DOHH2 (cell line): ENCODE measurements around the gene DMXL2.
"Not testable (repeated sequence)": the region's sequence is repeated elsewhere in the genome, so short reads cannot be mapped to it uniquely, and the experiment has no call there.

Experiments
- H3F3A ChIP-seq: fragments of 200-600 bp; sonication (generic), shearing (Covaris generic); 2 replicates; pipeline ENCODE4 v1.6.0; 2016; ENCODE audit warnings: antibody characterized with exemption, mild to moderate bottlenecking; ENCODE audit not compliant: control insufficient read depth, insufficient read depth
- H3K27ac ChIP-seq: fragments of 200-600 bp; sonication (generic); 2 replicates; pipeline ENCODE4 v1.5.1; 2014; ENCODE audit warnings: low read depth, mild to moderate bottlenecking, low read length, moderate library complexity
- H3K27me3 ChIP-seq: fragments of 200-600 bp; sonication (generic); 2 replicates; pipeline ENCODE4 v1.6.1; 2014; ENCODE audit warnings: mild to moderate bottlenecking, low read length, mixed read lengths; ENCODE audit not compliant: control insufficient read depth
- H3K36me3 ChIP-seq: fragments of 200-600 bp; sonication (generic); 2 replicates; pipeline ENCODE4 v1.6.1; 2014; ENCODE audit warnings: mild to moderate bottlenecking, low read length, moderate library complexity, mixed read lengths; ENCODE audit not compliant: control insufficient read depth
- H3K4me1 ChIP-seq: fragments of 200-600 bp; sonication (generic); 2 replicates; pipeline ENCODE4 v1.6.1; 2014; ENCODE audit warnings: mild to moderate bottlenecking, low read length, mixed read lengths; ENCODE audit not compliant: control insufficient read depth
- H3K4me2 ChIP-seq: fragments of 200-600 bp; sonication (generic); 2 replicates; pipeline ENCODE4 v1.6.0; 2014; ENCODE audit warnings: mild to moderate bottlenecking, low read length, moderate library complexity
- H3K4me3 ChIP-seq: fragments of 200-600 bp; sonication (generic); 2 replicates; pipeline ENCODE4 v1.5.1; 2014; ENCODE audit warnings: mild to moderate bottlenecking, low read length, mixed read lengths
- H3K79me2 ChIP-seq: fragments of 200-600 bp; sonication (generic); 2 replicates; pipeline ENCODE4 v1.6.1; 2014; ENCODE audit warnings: mild to moderate bottlenecking, low read length, mixed read lengths; ENCODE audit not compliant: control insufficient read depth
- H3K9me2 ChIP-seq: fragments of 200-600 bp; sonication (generic); replicated peaks from 2 replicates; pipeline ENCODE4 v1.6.1; 2014; ENCODE audit warnings: mild to moderate bottlenecking, low read length, mixed read lengths; ENCODE audit not compliant: control insufficient read depth
- H3K9me3 ChIP-seq: fragments of 200-600 bp; sonication (generic); 2 replicates; pipeline ENCODE4 v1.6.1; 2014; ENCODE audit warnings: antibody characterized with exemption, low read length, mixed read lengths; ENCODE audit not compliant: control insufficient read depth, insufficient read depth
- H4K20me1 ChIP-seq: fragments of 200-600 bp; sonication (generic); 2 replicates; pipeline ENCODE4 v1.6.0; 2014; ENCODE audit warnings: low read depth, mild to moderate bottlenecking, antibody characterized with exemption, low read length, moderate library complexity; ENCODE audit not compliant: control insufficient read depth, insufficient read depth
- CTCF ChIP-seq: fragments of 200-600 bp; sonication (generic); IDR thresholded peaks from one replicate; pipeline ENCODE4 v1.5.1; 2014; ENCODE audit warnings: antibody characterized with exemption, mild to moderate bottlenecking, low read depth, low read length; ENCODE audit not compliant: poor library complexity, severe bottlenecking
- EZH2phosphoT487 ChIP-seq: fragments of 200-600 bp; sonication (generic); IDR thresholded peaks from 2 replicates; pipeline ENCODE4 v1.6.1; 2017; ENCODE audit warnings: borderline replicate concordance, mild to moderate bottlenecking, antibody characterized with exemption, low read length, moderate library complexity, mixed read lengths

DMXL2 gene

DNA sequence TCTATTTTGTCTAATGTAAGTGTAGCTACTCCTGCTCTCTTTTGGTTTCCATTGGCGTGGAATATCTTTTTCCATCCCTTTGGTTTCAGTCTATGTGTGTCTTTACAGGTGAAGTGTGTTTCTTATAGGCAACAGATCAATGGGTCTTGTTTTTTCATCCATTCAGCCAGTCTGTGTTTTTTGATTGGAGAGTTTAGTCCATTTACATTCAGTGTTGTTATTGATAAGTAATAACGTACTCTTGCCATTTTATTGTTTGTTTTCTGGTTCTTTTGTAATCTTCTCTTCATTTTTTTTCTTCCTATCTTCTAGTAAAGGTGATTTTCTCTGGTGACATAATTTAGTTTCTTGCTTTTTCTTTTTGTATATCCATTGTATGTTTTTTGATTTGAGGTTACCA is 184.0 kb downstream of the DMXL2 start:
- TF ChIP-seq EZH2phosphoT487 = no peak
- TF ChIP-seq CTCF = no peak
- Histone ChIP-seq H3F3A (no peaks in the 10 kb centered on the region), H3K4me3 (no peak overlapping the region)

DNA sequence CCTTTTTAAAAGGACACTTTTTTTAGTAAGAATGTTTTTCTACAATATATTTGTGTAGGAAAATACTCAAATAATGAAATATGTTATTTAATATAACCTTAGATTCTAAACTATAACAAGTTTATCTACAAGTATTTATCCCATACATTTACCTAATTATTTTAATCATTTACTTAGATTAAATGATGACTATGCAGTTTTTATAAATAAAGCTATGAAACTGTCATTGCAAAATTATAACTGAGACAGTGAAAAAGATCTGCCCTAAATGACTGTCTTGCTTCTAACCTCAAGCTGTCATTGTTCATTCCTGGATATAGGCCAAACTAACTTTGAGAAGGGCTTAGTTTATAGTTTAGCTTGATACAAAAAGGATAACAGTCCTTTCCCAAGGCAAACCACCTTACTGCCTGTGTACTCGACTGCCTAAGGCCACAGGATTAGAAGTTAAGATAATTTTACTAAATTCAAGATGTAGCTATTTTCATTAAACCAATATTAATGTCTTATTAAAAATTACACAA is 197.0 kb downstream of the DMXL2 start:
- H3K9me3 ChIP-seq = no peaks in the 10 kb centered on the region
- H3F3A ChIP-seq = no peaks in the 10 kb centered on the region
- H3K27me3 ChIP-seq = no peaks in the 10 kb centered on the region
- H3K79me2 ChIP-seq = no peaks in the 10 kb centered on the region
- H3K9me2 ChIP-seq = no peaks in the 10 kb centered on the region
- H3K36me3 ChIP-seq = no peaks in the 10 kb centered on the region
- no peak for TF ChIP-seq CTCF
- no peak for TF ChIP-seq EZH2phosphoT487
- H3K4me2 ChIP-seq = no peak overlapping the region
- no peaks in the 10 kb centered on the region for H3K4me1 ChIP-seq
- H3K4me3 ChIP-seq = no peak overlapping the region
- no peaks in the 10 kb centered on the region for H4K20me1 ChIP-seq
- no peak overlapping the region for H3K27ac ChIP-seq

More for the DNA sequence above, 184.0 kb downstream of the DMXL2 start:
- Histone ChIP-seq H3K4me1 (no peaks in the 10 kb centered on the region), H3K9me2 (no peaks in the 10 kb centered on the region), H3K36me3 (no peaks in the 10 kb centered on the region), H4K20me1 (no peaks in the 10 kb centered on the region), H3K27ac (no peak overlapping the region), H3K79me2 (no peaks in the 10 kb centered on the region), H3K9me3 (no peaks in the 10 kb centered on the region), H3K4me2 (no peak overlapping the region), H3K27me3 (peaks cover 4% of the 10 kb centered on the region; the same call in 1 of the 2 replicates)

DNA sequence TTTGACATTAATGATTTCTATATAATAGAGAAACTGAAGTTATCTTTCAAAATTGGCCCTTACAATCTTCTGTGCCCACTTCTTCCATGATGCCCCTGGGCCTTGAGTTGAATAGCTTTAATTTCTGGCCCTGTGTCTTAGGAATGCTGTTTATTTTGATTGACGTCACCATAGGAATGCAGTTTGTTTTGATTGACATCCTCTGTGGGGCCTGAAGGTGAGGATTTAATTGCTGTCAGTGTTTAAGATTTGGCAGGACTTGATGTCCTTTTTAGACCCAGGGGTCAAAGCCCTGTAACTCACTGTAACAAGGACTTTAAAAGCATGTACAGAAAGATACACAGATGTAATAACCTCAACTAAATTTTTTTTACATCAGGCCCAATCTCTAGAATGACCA is 197.8 kb downstream of the DMXL2 start:
- Histone ChIP-seq H3F3A (no peaks in the 10 kb centered on the region), H3K27me3 (no peaks in the 10 kb centered on the region), H3K9me2 (no peaks in the 10 kb centered on the region), H3K4me1 (no peaks in the 10 kb centered on the region), H3K4me3 (no peak overlapping the region), H3K4me2 (no peak overlapping the region), H4K20me1 (no peaks in the 10 kb centered on the region), H3K79me2 (no peaks in the 10 kb centered on the region), H3K27ac (no peak overlapping the region), H3K9me3 (no peaks in the 10 kb centered on the region), H3K36me3 (no peaks in the 10 kb centered on the region)
- TF ChIP-seq CTCF (no peak), EZH2phosphoT487 (no peak)

- H3K79me2 ChIP-seq, H3K4me1 ChIP-seq, H4K20me1 ChIP-seq, H3K9me2 ChIP-seq, H3F3A ChIP-seq, H3K4me3 ChIP-seq, H3K36me3 ChIP-seq, H3K27me3 ChIP-seq, H3K4me2 ChIP-seq, H3K9me3 ChIP-seq, H3K27ac ChIP-seq: not testable (repeated sequence)
These were observed 199.5 kb downstream of the DMXL2 start for GRCh38 chr15:51423040-51423439.
